Heart left ventricle (tissue), 16 donors: ENCODE measurements around the gene ISM1. TPM values are rescaled to one million over a fixed set of nuclear protein-coding genes. Genes with fewer than 3 reads are reported as not detected.

Source experiments
- ATAC-seq, 4 donors: fragments of 200-7000 bp; cut with Tn5 transposase; one replicate each; pipeline ENCODE4 v1.9.1; 2020 to 2022; ENCODE audit warnings: moderate library complexity in 4 of 4, mild to moderate bottlenecking in 3 of 4, moderate number of reproducible peaks in 1 of 4
- DNase-seq, 5 donors: peaks; one replicate each; pipeline ENCODE4 v3.0.0-alpha.2; 2020
- H3K27ac ChIP-seq, 12 donors: fragments of 200-600 bp; sonication (generic) in 4 of 12; one replicate each; pipeline versions ENCODE4 v1.5.0 to v1.8.0; 2016 to 2022; ENCODE audit warnings: mild to moderate bottlenecking in 2 of 12
- H3K27me3 ChIP-seq, 9 donors: fragments of 200-600 bp; sonication (generic) in 2 of 9; one replicate each; pipeline versions ENCODE4 v1.5.1 to v1.8.0; 2016 to 2022; ENCODE audit warnings: mild to moderate bottlenecking in 3 of 9
- H3K36me3 ChIP-seq, 9 donors: fragments of 200-600 bp; sonication (generic) in 2 of 9; one replicate each; pipeline versions ENCODE4 v1.5.0 to v1.8.0; 2018 to 2022; ENCODE audit warnings: mild to moderate bottlenecking in 2 of 9
- H3K4me1 ChIP-seq, 12 donors: fragments of 200-600 bp; sonication (generic) in 4 of 12; one replicate each; pipeline versions ENCODE4 v1.5.0 to v1.8.0; 2016 to 2022; ENCODE audit warnings: mild to moderate bottlenecking in 3 of 12
- H3K4me3 ChIP-seq, 12 donors: fragments of 200-600 bp; sonication (generic) in 4 of 12; one replicate each; pipeline versions ENCODE4 v1.5.0 to v1.8.0; 2017 to 2022; ENCODE audit warnings: mild to moderate bottlenecking in 9 of 12, moderate library complexity in 4 of 12
- H3K9me3 ChIP-seq, 12 donors: fragments of 200-600 bp; sonication (generic) in 4 of 12; one replicate each; pipeline versions ENCODE4 v1.5.0 to v1.8.0; 2016 to 2022; ENCODE audit warnings: mild to moderate bottlenecking in 1 of 12
- POLR2A ChIP-seq, 2 donors: fragments of 450-650 bp; IDR thresholded peaks; one replicate each; pipeline ENCODE4 v1.6.1; 2017; ENCODE audit warnings: antibody characterized with exemption in 2 of 2, mild to moderate bottlenecking in 2 of 2, moderate library complexity in 2 of 2
- WGBS, 4 donors: extraction: QIAGEN DNeasy Blood & Tissue Kit in 2 of 4; methylation state at CpG; one replicate each; pipeline versions ENCODE4 v1.1.5 to v1.1.7; 2013 to 2018; 5-methylcytosine and 5-hydroxymethylcytosine counted together
- intact Hi-C, 10 donors: fragments of 100-400 bp; cut with DNase I; formaldehyde crosslinking; loops; one replicate each; pipeline versions ENCODE4 v1.11.1 to v1.14.2; 2022
- polyA plus RNA-seq, 2 donors: library from polyadenylated mRNA; stranded (reverse); fragments of 200-250 nt; gene quantifications; one replicate each; pipeline ENCODE4 v1.2.3, GENCODE V29; 2013
- total RNA-seq, 9 donors: library from RNA; depleted of rRNA in 2 of 9; stranded (reverse); fragments of >200 nt in 2 of 9; fragmentation: NEBNext Ultra II Directional in 3 of 9; extraction: Animal tissue kit (Norgen Biotek cat#: 25700) in 3 of 9; gene quantifications; one replicate each; pipeline versions ENCODE4 v1.1.0 to v1.2.4, GENCODE V29; 2016 to 2023
- TF ChIP-seq, protein P1 (sequence below), 12 donors: fragments of 200-600 bp; sonication (generic) in 4 of 12; IDR thresholded peaks; one replicate each; pipeline versions ENCODE4 v1.5.0 to v1.8.0; 2018 to 2022; ENCODE audit warnings: antibody characterized with exemption in 12 of 12, mild to moderate bottlenecking in 5 of 12
- donor health status: ischemic (EF 13 %, LVEDD 7.1; RV severe dilation, severe dysfunction).
- donor health status: healthy with polysubstance abuse.
- donor health status: DM: no; HTN: yes; CAD: no.
- donor health status: DM: no; HTN: no; CAD: no.
- donor health status: ischemic (EF 25% LVEDD 6.9; RV normal size, moderate dysfunction).
- donor health status: ischemic (EF 25% LVEDD 5.7; RV mildly dilated, moderate dysfunction).
- donor health status: healthy.
- donor health status: DM: yes; HTN: yes; CAD: no.
- donor health status: ischemic (EF 35%, LVEDD 5.7; RV mildly dilated, moderate dysfunction).
- donor health status: nonischemic (EF 11% LVEDD 7.7; RV severe dilation, severe dysfunction).
- donor health status: DM: yes; HTN: yes; CAD: no.
- donor health status: PGD.
- donor health status: ischemic (EF 29% LVEDD 5.4; RV normal size, mild dysfunction).
- donor health status: nonischemic (EF 23%, LVEDD 6.1; RV moderate dilation, normal function).

Gene ISM1
- total and polyA plus RNA-seq, 11 donors: 0.46 to 2.9 (median 1.4) TPM

GRCh38 chr20:13267231-13267630 lies 46.2 kb downstream of the ISM1 start:
- Histone ChIP-seq H3K9me3 (no peaks in the 10 kb centered on the region), H3K36me3 (no peaks in the 10 kb centered on the region), H3K27me3 (peaks cover 0 to 10% (median 0%) of the 10 kb centered on the region in 9 donors), H3K27ac (no peak overlapping the region), H3K4me3 (no peak overlapping the region), H3K4me1 (peaks cover 0 to 15% (median 0%) of the 10 kb centered on the region in 12 donors)
- TF ChIP-seq POLR2A (IDR thresholded peaks at IDR 0.05): no peak
- TF ChIP-seq, protein P1, sequence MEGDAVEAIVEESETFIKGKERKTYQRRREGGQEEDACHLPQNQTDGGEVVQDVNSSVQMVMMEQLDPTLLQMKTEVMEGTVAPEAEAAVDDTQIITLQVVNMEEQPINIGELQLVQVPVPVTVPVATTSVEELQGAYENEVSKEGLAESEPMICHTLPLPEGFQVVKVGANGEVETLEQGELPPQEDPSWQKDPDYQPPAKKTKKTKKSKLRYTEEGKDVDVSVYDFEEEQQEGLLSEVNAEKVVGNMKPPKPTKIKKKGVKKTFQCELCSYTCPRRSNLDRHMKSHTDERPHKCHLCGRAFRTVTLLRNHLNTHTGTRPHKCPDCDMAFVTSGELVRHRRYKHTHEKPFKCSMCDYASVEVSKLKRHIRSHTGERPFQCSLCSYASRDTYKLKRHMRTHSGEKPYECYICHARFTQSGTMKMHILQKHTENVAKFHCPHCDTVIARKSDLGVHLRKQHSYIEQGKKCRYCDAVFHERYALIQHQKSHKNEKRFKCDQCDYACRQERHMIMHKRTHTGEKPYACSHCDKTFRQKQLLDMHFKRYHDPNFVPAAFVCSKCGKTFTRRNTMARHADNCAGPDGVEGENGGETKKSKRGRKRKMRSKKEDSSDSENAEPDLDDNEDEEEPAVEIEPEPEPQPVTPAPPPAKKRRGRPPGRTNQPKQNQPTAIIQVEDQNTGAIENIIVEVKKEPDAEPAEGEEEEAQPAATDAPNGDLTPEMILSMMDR (IDR thresholded peaks at IDR 0.05): no peak
- ATAC-seq (no peak), DNase-seq (no peak)
- intact Hi-C loops: loop anchor here in 1 of 10 donors (10.0 kb wide), 1 partner anchor 152 kb away; no protein-coding TSS in a partner anchor
- 31 to 44% (median 42%) methylated on average over 7 of the region's 7 CpGs for WGBS, 4 donors

DNA sequence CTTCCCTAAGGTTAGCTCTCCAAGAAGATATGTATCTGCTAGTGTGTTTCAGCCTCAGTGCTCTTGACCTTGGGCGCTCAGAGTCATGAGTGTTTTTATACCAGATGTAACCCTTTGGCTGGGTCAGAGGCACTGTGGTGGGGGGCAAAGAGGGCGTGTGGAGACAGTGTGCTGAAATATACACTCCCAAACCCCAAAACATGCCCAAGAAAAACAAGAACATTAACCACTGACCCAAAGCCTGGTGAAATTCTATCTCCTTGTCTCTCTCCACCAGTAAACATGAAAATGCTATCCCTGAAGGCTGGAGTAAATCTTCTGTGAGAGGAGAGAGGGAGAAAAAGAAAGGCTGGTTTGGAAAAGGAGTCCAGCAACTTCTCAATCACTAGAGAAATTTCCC lies 47.9 kb downstream of the ISM1 start:
- H3K4me3 ChIP-seq: no peak overlapping the region
- H3K9me3 ChIP-seq: no peaks in the 10 kb centered on the region
- no peaks in the 10 kb centered on the region for H3K36me3 ChIP-seq
- WGBS, 4 donors: 69 to 83% (median 77%) methylated on average over 2 of the region's 2 CpGs
- peaks cover 0 to 19% (median under 1%) of the 10 kb centered on the region in 12 donors for H3K4me1 ChIP-seq
- ATAC-seq (no peak), DNase-seq (no peak)
- intact Hi-C loops: loop anchor here in 1 of 10 donors (10.0 kb wide), 1 partner anchor 154 kb away; no protein-coding TSS in a partner anchor
- peaks cover 0 to 10% (median 0%) of the 10 kb centered on the region in 9 donors for H3K27me3 ChIP-seq
- TF ChIP-seq, protein P1 (IDR thresholded peaks at IDR 0.05): no peak
- no peak for TF ChIP-seq POLR2A (IDR thresholded peaks at IDR 0.05)
- no peak overlapping the region for H3K27ac ChIP-seq

DNA sequence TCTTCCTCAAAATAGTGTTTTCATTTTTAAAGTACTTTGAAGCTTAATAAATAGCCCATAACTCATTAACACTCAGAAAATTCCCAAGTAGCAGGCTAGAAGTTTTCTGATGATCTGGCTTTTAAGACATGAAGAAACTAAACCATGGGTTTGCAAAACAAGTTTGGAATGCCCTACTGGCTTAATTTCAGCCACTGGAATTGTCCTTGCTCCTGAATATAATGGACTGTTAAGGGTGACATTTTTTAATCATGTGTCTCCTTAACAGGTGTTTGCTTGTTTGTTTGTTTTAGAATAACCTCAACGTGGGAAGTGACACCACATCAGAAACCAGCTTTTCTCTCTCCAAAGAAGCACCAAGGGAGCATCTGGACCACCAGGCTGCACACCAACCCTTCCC lies 49.1 kb downstream of the ISM1 start:
- Histone ChIP-seq H3K36me3 (no peaks in the 10 kb centered on the region), H3K27ac (peak overlapping the region in 4 of 12 donors; percentile 10 to 52 (median 32)), H3K4me3 (no peak overlapping the region), H3K4me1 (peaks cover 0 to 30% (median 7%) of the 10 kb centered on the region in 12 donors), H3K9me3 (no peaks in the 10 kb centered on the region), H3K27me3 (peaks cover 0 to 10% (median 0%) of the 10 kb centered on the region in 9 donors)
- TF ChIP-seq, protein P1 (IDR thresholded peaks at IDR 0.05): no peak
- TF ChIP-seq POLR2A (IDR thresholded peaks at IDR 0.05): no peak
- ATAC-seq: no peak
- WGBS, 4 donors: 41 to 47% (median 45%) methylated on average over 1 of the region's 1 CpG
- DNase-seq: no peak
- intact Hi-C loops: loop anchor here in 1 of 10 donors (5.0 kb wide), 1 partner anchor 48 kb away; the partner anchor contains the start of gene ISM1

DNA sequence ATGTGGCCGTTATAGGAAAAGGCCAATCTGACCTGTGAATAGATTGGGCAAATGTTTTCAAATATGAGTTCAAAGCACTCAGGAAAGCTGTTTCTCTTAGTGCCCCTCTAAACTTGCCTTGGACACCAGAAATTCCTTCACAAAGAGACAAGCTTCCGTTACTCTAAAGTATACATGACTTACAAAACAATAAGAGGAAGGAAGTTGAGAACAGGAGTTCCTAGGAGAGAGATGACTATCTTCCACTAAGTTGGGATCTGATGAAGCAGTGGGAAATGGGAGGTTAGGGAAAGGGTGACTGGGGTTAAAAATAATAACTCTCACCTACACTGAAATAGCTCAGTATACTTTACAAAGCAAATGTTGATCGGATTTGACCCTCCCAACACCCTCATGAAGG lies 50.0 kb downstream of the ISM1 start:
- Histone ChIP-seq H3K27ac (peak overlapping the region in 7 of 12 donors; percentile 25 to 70 (median 64)), H3K36me3 (no peaks in the 10 kb centered on the region), H3K4me1 (peaks cover 0 to 31% (median 7%) of the 10 kb centered on the region in 12 donors), H3K4me3 (no peak overlapping the region), H3K27me3 (peaks cover 0 to 10% (median 0%) of the 10 kb centered on the region in 9 donors), H3K9me3 (no peaks in the 10 kb centered on the region)
- DNase-seq: no peak
- peak; percentile 20 to 82 (median 60) for ATAC-seq
- intact Hi-C loops: loop anchor here in 1 of 10 donors (5.0 kb wide), 1 partner anchor 49 kb away; the partner anchor contains the start of gene ISM1
- TF ChIP-seq, protein P1 (IDR thresholded peaks at IDR 0.05): no peak
- no peak for TF ChIP-seq POLR2A (IDR thresholded peaks at IDR 0.05)
- 57 to 62% (median 59%) methylated on average over 3 of the region's 3 CpGs for WGBS, 4 donors
